Fibroblast of lung (primary cell): ENCODE measurements around the gene PLAC1.

ENCODE experiments used
- CTCF ChIP-seq, 2 donors: IDR thresholded peaks in 1 of 2; conservative IDR thresholded peaks in 1 of 2; 1 replicate in 1 of 2; 2 replicates in 1 of 2; pipeline ENCODE4 v1.5.1; 2011 to 2012; ENCODE audit warnings: low read length in 2 of 2, control low read depth in 1 of 2, inconsistent platforms in 1 of 2, low read depth in 1 of 2, mild to moderate bottlenecking in 1 of 2
- EZH2 ChIP-seq: IDR thresholded peaks from 2 replicates; pipeline ENCODE4 v1.5.1; 2012; ENCODE audit warnings: low read length, control low read depth, mild to moderate bottlenecking; ENCODE audit errors: missing control alignments

- TF ChIP-seq CTCF (conservative IDR thresholded peaks at IDR 0.05 in 1 of 2, IDR thresholded peaks at IDR 0.05 in 1 of 2; ENCODE audit: low read depth in 1 of 2, low read length in 2 of 2) = no peak
- TF ChIP-seq EZH2 = no peak
Observed at GRCh38 chrX:134636851-134637250, 21.4 kb downstream of the PLAC1 start.
